Activated CD4-positive, alpha-beta T cell treated with anti-CD3 and anti-CD28 coated beads for 1 hour (primary cell): ENCODE data around the gene HNRNPC.
"Not testable (repeated sequence)": the region's sequence is repeated elsewhere in the genome, so short reads cannot be mapped to it uniquely, and the experiment has no call there.

ENCODE experiments used
- DNase-seq: peaks from one replicate; pipeline ENCODE4 v3.0.0-alpha.2; 2020

The HNRNPC gene

GRCh38 chr14:21269252-21270046 is at the start of gene HNRNPC:
TSS of gene HNRNPC (minus strand) at chr14:21269442. CDS start at chr14:21234193, 35,249 bp downstream.
- DNase-seq = peak; percentile 100

- no peak for DNase-seq
These were observed 48.2 kb upstream of the HNRNPC start for GRCh38 chr14:21317398-21317797.

GRCh38 chr14:21313512-21313911 is 44.3 kb upstream of the HNRNPC start:
- no peak for DNase-seq

GRCh38 chr14:21311614-21312013 is 42.4 kb upstream of the HNRNPC start:
- no peak for DNase-seq

- DNase-seq = no peak
These were observed 40.7 kb upstream of the HNRNPC start for GRCh38 chr14:21309956-21310355.

- no peak for DNase-seq
These were observed 40.0 kb upstream of the HNRNPC start for GRCh38 chr14:21309238-21309636.

- peak; percentile 62 for DNase-seq
These were observed 39.4 kb upstream of the HNRNPC start for GRCh38 chr14:21308479-21309237.

GRCh38 chr14:21308132-21308478 is 38.9 kb upstream of the HNRNPC start:
- DNase-seq = no peak

- no peak for DNase-seq
These were observed 38.4 kb upstream of the HNRNPC start for GRCh38 chr14:21307637-21308036.

GRCh38 chr14:21302836-21303140 is 33.5 kb upstream of the HNRNPC start:
- not testable (repeated sequence) for DNase-seq

GRCh38 chr14:21302013-21302835 is 33.0 kb upstream of the HNRNPC start:
- DNase-seq = no peak

- no peak for DNase-seq
These were observed 31.6 kb upstream of the HNRNPC start for GRCh38 chr14:21300892-21301291.

GRCh38 chr14:21299562-21300130 is 30.4 kb upstream of the HNRNPC start:
- no peak for DNase-seq

GRCh38 chr14:21298358-21298757 is 29.1 kb upstream of the HNRNPC start:
- DNase-seq = no peak

- DNase-seq = not testable (repeated sequence)
These were observed 24.8 kb upstream of the HNRNPC start for GRCh38 chr14:21294026-21294425.

GRCh38 chr14:21287168-21287567 is 17.9 kb upstream of the HNRNPC start:
- DNase-seq = no peak

GRCh38 chr14:21286516-21286915 is 17.3 kb upstream of the HNRNPC start:
- not testable (repeated sequence) for DNase-seq

- not testable (repeated sequence) for DNase-seq
These were observed 12.7 kb upstream of the HNRNPC start for GRCh38 chr14:21281917-21282316.

- no peak for DNase-seq
These were observed 10.5 kb upstream of the HNRNPC start, which contains the start of gene RPGRIP1 for GRCh38 chr14:21279783-21280182. TSS of gene RPGRIP1 (plus strand) at chr14:21280083. CDS start at chr14:21287977, 7,894 bp downstream.

GRCh38 chr14:21278632-21279031 is 9.4 kb upstream of the HNRNPC start:
- no peak for DNase-seq

- DNase-seq = no peak
These were observed 6.1 kb upstream of the HNRNPC start for GRCh38 chr14:21275261-21275858.

GRCh38 chr14:21272661-21273060 is 3.4 kb upstream of the HNRNPC start:
- DNase-seq = not testable (repeated sequence)
